OCI-LY1 (cell line): ENCODE results near the gene CERS6.

Experiments
- H2AFZ ChIP-seq: fragments of 200-600 bp; sonication (generic), shearing (Covaris generic); 2 replicates; pipeline ENCODE4 v1.6.0; 2014; ENCODE audit warnings: antibody characterized with exemption, mild to moderate bottlenecking, low read length
- H3F3A ChIP-seq: fragments of 200-600 bp; sonication (generic), shearing (Covaris generic); 2 replicates; pipeline ENCODE4 v1.6.0; 2014; ENCODE audit warnings: mild to moderate bottlenecking, antibody characterized with exemption, low read length, moderate library complexity; ENCODE audit not compliant: insufficient read depth
- H3K27ac ChIP-seq: fragments of 200-600 bp; sonication (generic); 2 replicates; pipeline ENCODE4 v1.5.1; 2014; ENCODE audit warnings: low read length, mixed run types, mild to moderate bottlenecking, low read depth; ENCODE audit not compliant: poor library complexity, severe bottlenecking
- H3K27me3 ChIP-seq: fragments of 200-600 bp; sonication (generic); 2 replicates; pipeline ENCODE4 v1.6.0; 2014; ENCODE audit warnings: antibody characterized with exemption, mild to moderate bottlenecking, low read length, moderate library complexity; ENCODE audit not compliant: insufficient read depth
- H3K36me3 ChIP-seq: fragments of 200-600 bp; sonication (generic); 2 replicates; pipeline ENCODE4 v1.6.1; 2014; ENCODE audit warnings: mild to moderate bottlenecking, antibody characterized with exemption, low read length, moderate library complexity, mixed read lengths; ENCODE audit not compliant: insufficient read depth
- H3K4me1 ChIP-seq: fragments of 200-600 bp; sonication (generic); 2 replicates; pipeline ENCODE4 v1.5.1; 2014; ENCODE audit warnings: mild to moderate bottlenecking, low read length, moderate library complexity; ENCODE audit not compliant: insufficient read depth, severe bottlenecking
- H3K4me2 ChIP-seq: fragments of 200-600 bp; sonication (generic), shearing (Covaris generic); 2 replicates; pipeline ENCODE4 v1.6.1; 2014; ENCODE audit warnings: low read length
- H3K4me3 ChIP-seq: fragments of 200-600 bp; sonication (generic); 2 replicates; pipeline ENCODE4 v1.5.1; 2014; ENCODE audit warnings: low read length, low read depth, mild to moderate bottlenecking, mixed read lengths; ENCODE audit not compliant: poor library complexity, severe bottlenecking
- H3K79me2 ChIP-seq: fragments of 200-600 bp; shearing (Covaris generic); 2 replicates; pipeline ENCODE4 v1.6.1; 2016; ENCODE audit warnings: mixed run types, low read length, mixed read lengths; ENCODE audit not compliant: insufficient read depth
- H3K9ac ChIP-seq: fragments of 200-600 bp; sonication (generic), shearing (Covaris generic); 2 replicates; pipeline ENCODE4 v1.6.1; 2014; ENCODE audit warnings: mild to moderate bottlenecking, low read length, mixed read lengths
- H3K9me2 ChIP-seq: fragments of 200-600 bp; sonication (generic), shearing (Covaris generic); 2 replicates; pipeline ENCODE4 v1.6.1; 2014; ENCODE audit warnings: low read depth, mild to moderate bottlenecking, low read length, mixed read lengths
- H3K9me3 ChIP-seq: fragments of 200-600 bp; shearing (Covaris generic); 2 replicates; pipeline ENCODE4 v1.6.1; 2014; ENCODE audit warnings: low read length, mixed read lengths
- H4K20me1 ChIP-seq: fragments of 200-600 bp; sonication (generic), shearing (Covaris generic); 2 replicates; pipeline ENCODE4 v1.6.0; 2016; ENCODE audit warnings: mild to moderate bottlenecking, low read length; ENCODE audit not compliant: insufficient read depth
- EZH2 ChIP-seq: fragments of 200-600 bp; sonication (generic), shearing (Covaris generic); IDR thresholded peaks from 2 replicates; pipeline ENCODE4 v1.8.0; 2017; ENCODE audit warnings: borderline replicate concordance, mixed run types, mild to moderate bottlenecking, antibody characterized with exemption, low read length, moderate library complexity, mixed read lengths
- TF ChIP-seq, protein P1 (sequence below): fragments of 200-600 bp; sonication (generic), shearing (Covaris generic); IDR thresholded peaks from 2 replicates; pipeline ENCODE4 v1.5.1; 2017; ENCODE audit warnings: mild to moderate bottlenecking, antibody characterized with exemption, low read length, moderate library complexity, mixed read lengths

The CERS6 gene

DNA sequence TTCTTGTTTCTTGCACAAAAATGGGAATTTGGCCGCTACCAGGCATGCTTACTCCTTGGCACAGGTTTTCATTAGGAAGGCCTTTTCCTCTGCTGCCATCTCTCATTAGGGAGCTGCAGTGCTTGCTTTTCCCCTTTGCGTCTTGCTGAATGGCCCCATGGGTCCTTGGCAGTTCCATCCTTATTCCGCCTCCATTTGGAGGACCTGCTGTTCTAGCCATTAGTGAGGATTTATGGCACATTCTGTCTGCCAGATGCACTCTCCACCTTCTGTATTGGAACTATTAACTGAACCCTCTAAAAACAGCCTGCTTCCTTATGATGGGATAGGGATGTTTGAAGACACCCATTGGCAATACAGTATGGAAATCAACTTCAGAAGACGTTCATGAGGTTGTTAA lies 242.9 kb downstream of the CERS6 start:
- TF ChIP-seq EZH2: no peak
- TF ChIP-seq, protein P1, sequence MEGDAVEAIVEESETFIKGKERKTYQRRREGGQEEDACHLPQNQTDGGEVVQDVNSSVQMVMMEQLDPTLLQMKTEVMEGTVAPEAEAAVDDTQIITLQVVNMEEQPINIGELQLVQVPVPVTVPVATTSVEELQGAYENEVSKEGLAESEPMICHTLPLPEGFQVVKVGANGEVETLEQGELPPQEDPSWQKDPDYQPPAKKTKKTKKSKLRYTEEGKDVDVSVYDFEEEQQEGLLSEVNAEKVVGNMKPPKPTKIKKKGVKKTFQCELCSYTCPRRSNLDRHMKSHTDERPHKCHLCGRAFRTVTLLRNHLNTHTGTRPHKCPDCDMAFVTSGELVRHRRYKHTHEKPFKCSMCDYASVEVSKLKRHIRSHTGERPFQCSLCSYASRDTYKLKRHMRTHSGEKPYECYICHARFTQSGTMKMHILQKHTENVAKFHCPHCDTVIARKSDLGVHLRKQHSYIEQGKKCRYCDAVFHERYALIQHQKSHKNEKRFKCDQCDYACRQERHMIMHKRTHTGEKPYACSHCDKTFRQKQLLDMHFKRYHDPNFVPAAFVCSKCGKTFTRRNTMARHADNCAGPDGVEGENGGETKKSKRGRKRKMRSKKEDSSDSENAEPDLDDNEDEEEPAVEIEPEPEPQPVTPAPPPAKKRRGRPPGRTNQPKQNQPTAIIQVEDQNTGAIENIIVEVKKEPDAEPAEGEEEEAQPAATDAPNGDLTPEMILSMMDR: no peak
- Histone ChIP-seq H3K27ac (no peak overlapping the region), H3K4me2 (no peak overlapping the region), H3K9me3 (no peaks in the 10 kb centered on the region), H3K36me3 (no peaks in the 10 kb centered on the region), H4K20me1 (no peaks in the 10 kb centered on the region), H3K79me2 (no peaks in the 10 kb centered on the region), H3K9ac (no peak overlapping the region), H3F3A (no peaks in the 10 kb centered on the region), H3K27me3 (no peaks in the 10 kb centered on the region), H2AFZ (no peak overlapping the region), H3K4me3 (no peak overlapping the region), H3K4me1 (no peaks in the 10 kb centered on the region), H3K9me2 (no peaks in the 10 kb centered on the region)

DNA sequence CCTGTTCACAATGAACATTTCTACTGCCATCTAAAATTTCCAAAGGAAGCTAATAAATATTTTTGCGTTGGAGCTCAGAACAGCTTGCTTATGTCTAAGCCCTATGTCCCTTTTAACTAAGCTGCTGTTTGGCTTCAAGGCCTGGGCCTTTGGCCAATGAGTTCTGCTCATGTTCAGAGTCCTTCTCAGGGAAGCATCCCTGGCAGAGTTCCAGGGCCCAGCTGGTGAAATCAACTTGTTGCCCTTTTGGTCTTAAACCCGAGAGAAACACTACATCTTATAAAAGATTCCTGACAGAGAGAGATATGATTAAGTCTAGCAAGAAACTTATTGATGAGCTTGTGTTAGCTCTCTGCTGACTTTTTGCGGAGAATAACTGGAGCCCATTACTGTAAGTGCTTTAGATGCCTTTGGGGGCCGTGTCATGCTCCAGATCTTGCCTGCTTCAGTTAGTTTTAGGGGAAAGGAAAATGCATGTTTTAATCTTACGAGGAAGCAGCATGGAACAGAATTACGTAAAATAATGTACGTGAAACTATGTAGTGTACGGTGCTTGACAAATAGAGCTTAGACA lies 243.9 kb downstream of the CERS6 start:
- Histone ChIP-seq H3K36me3 (no peaks in the 10 kb centered on the region), H3K9me3 (no peaks in the 10 kb centered on the region), H4K20me1 (no peaks in the 10 kb centered on the region), H3K4me3 (no peak overlapping the region), H3K79me2 (no peaks in the 10 kb centered on the region), H2AFZ (no peak overlapping the region), H3K4me2 (no peak overlapping the region), H3K9ac (no peak overlapping the region), H3F3A (no peaks in the 10 kb centered on the region), H3K27me3 (no peaks in the 10 kb centered on the region), H3K4me1 (no peaks in the 10 kb centered on the region), H3K9me2 (no peaks in the 10 kb centered on the region), H3K27ac (no peak overlapping the region)
- TF ChIP-seq, protein P1: no peak
- TF ChIP-seq EZH2: no peak

DNA sequence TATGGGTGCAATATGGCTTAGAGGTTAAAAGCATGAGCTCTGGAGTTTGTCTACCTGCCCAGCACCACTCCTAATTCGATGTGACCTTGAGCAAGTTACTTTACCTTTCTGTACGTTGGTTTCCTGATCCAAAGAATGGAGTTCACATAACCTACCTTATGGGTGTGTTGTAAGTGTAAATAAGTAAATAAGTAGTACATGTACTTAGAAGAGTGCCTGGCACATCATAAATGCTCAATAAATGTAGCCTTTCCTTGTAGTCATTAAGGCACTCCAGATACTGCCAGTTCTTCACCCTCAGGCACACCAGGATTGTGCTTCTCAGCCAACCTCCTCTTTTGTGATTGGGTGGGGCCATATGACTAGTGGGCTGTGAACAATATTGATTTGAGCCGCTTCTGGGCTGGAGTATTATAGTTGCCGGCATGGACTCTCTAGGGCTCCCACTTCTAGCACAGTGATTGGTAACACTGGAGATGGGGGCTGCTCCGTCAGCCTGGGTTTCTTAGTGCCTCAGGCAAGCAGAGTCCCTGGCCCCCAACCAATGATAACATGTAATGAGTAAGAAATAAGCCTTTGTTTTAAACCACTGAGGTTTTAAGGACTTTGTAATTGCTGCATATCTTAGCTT lies 244.7 kb downstream of the CERS6 start:
- Histone ChIP-seq H2AFZ (no peak overlapping the region), H3K9me2 (no peaks in the 10 kb centered on the region), H3K9ac (no peak overlapping the region), H3K4me3 (no peak overlapping the region), H3K27ac (no peak overlapping the region), H3F3A (no peaks in the 10 kb centered on the region), H3K36me3 (no peaks in the 10 kb centered on the region), H3K4me1 (no peaks in the 10 kb centered on the region), H3K4me2 (no peak overlapping the region), H3K9me3 (no peaks in the 10 kb centered on the region), H3K27me3 (no peaks in the 10 kb centered on the region), H3K79me2 (no peaks in the 10 kb centered on the region), H4K20me1 (no peaks in the 10 kb centered on the region)
- TF ChIP-seq EZH2: no peak
- TF ChIP-seq, protein P1: no peak
